HuH-7 (cell line): ENCODE data around the gene LMF2.
"Not testable (repeated sequence)": the region's sequence is repeated elsewhere in the genome, so short reads cannot be mapped to it uniquely, and the experiment has no call there.

Experiments used
- DNase-seq: peaks from one replicate; pipeline ENCODE4 v3.0.0; 2011; ENCODE audit warnings: low spot score

The LMF2 gene

GRCh38 chr22:50507421-50507990 is at the start of gene LMF2:
TSS of gene LMF2 (minus strand) at chr22:50507702. CDS start at chr22:50507675, 27 bp downstream.
- peak; percentile 93 for DNase-seq

- no peak for DNase-seq
These were observed 49.2 kb upstream of the LMF2 start for GRCh38 chr22:50556703-50557102.

GRCh38 chr22:50553310-50553709 is 45.8 kb upstream of the LMF2 start:
- no peak for DNase-seq

GRCh38 chr22:50551160-50551752 is 43.8 kb upstream of the LMF2 start:
- DNase-seq, result no peak

GRCh38 chr22:50550395-50550794 is 42.9 kb upstream of the LMF2 start:
- no peak for DNase-seq

- no peak for DNase-seq
These were observed 41.7 kb upstream of the LMF2 start for GRCh38 chr22:50548921-50549790.

GRCh38 chr22:50548040-50548920 is 40.8 kb upstream of the LMF2 start:
- DNase-seq, result no peak

- no peak for DNase-seq
These were observed 39.9 kb upstream of the LMF2 start for GRCh38 chr22:50547263-50547985.

- no peak for DNase-seq
These were observed 39.1 kb upstream of the LMF2 start for GRCh38 chr22:50546326-50547262.

- peak; percentile 79 for DNase-seq
These were observed 38.2 kb upstream of the LMF2 start, which contains the start of gene KLHDC7B for GRCh38 chr22:50545522-50546325. TSS of gene KLHDC7B (plus strand) at chr22:50545899. CDS start at chr22:50546244, 345 bp downstream.

- no peak for DNase-seq
These were observed 37.3 kb upstream of the LMF2 start for GRCh38 chr22:50544746-50545253.

- peak; percentile 94 for DNase-seq
These were observed 36.7 kb upstream of the LMF2 start for GRCh38 chr22:50544078-50544745.

- DNase-seq, result no peak
These were observed 35.0 kb upstream of the LMF2 start for GRCh38 chr22:50542416-50542927.

- DNase-seq, result not testable (repeated sequence)
These were observed 34.1 kb upstream of the LMF2 start for GRCh38 chr22:50541667-50542026.

- no peak for DNase-seq
These were observed 32.9 kb upstream of the LMF2 start for GRCh38 chr22:50540381-50540780.

GRCh38 chr22:50537765-50538164 is 30.3 kb upstream of the LMF2 start:
- DNase-seq, result no peak

- DNase-seq, result no peak
These were observed 28.7 kb upstream of the LMF2 start for GRCh38 chr22:50536226-50536625.

- no peak for DNase-seq
These were observed 27.6 kb upstream of the LMF2 start for GRCh38 chr22:50535113-50535512.
